Measurements from ENCODE around the gene PTHLH.

GRCh38 chr12:27934276-27934675, 38.3 kb downstream of the PTHLH start:
- no peak for TF ChIP-seq CTCF (IDR thresholded peaks at IDR 0.05)
- no peak for TF ChIP-seq POLR2A (IDR thresholded peaks at IDR 0.05)
